ENCODE results near the gene MAS1.

- TF ChIP-seq CTCF (IDR thresholded peaks at IDR 0.05; ENCODE audit: low read depth, low read length, missing input control) (no peak), EGR1 (IDR thresholded peaks at IDR 0.05; ENCODE audit: low read depth in 2 of 2) (no peak), JUND (IDR thresholded peaks at IDR 0.05) (no peak), SP1 (IDR thresholded peaks at IDR 0.05) (no peak), MAX (IDR thresholded peaks at IDR 0.05) (no peak), FOXA1 (IDR thresholded peaks at IDR 0.05) (no peak), NR2F2 (IDR thresholded peaks at IDR 0.05) (no peak), FOXA2 (IDR thresholded peaks at IDR 0.05) (no peak)
- TF ChIP-seq, protein P1, sequence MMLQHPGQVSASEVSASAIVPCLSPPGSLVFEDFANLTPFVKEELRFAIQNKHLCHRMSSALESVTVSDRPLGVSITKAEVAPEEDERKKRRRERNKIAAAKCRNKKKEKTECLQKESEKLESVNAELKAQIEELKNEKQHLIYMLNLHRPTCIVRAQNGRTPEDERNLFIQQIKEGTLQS (IDR thresholded peaks at IDR 0.05) = no peak
- TF ChIP-seq, protein P2, sequence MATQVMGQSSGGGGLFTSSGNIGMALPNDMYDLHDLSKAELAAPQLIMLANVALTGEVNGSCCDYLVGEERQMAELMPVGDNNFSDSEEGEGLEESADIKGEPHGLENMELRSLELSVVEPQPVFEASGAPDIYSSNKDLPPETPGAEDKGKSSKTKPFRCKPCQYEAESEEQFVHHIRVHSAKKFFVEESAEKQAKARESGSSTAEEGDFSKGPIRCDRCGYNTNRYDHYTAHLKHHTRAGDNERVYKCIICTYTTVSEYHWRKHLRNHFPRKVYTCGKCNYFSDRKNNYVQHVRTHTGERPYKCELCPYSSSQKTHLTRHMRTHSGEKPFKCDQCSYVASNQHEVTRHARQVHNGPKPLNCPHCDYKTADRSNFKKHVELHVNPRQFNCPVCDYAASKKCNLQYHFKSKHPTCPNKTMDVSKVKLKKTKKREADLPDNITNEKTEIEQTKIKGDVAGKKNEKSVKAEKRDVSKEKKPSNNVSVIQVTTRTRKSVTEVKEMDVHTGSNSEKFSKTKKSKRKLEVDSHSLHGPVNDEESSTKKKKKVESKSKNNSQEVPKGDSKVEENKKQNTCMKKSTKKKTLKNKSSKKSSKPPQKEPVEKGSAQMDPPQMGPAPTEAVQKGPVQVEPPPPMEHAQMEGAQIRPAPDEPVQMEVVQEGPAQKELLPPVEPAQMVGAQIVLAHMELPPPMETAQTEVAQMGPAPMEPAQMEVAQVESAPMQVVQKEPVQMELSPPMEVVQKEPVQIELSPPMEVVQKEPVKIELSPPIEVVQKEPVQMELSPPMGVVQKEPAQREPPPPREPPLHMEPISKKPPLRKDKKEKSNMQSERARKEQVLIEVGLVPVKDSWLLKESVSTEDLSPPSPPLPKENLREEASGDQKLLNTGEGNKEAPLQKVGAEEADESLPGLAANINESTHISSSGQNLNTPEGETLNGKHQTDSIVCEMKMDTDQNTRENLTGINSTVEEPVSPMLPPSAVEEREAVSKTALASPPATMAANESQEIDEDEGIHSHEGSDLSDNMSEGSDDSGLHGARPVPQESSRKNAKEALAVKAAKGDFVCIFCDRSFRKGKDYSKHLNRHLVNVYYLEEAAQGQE (IDR thresholded peaks at IDR 0.05) = no peak
- TF ChIP-seq, protein P3, sequence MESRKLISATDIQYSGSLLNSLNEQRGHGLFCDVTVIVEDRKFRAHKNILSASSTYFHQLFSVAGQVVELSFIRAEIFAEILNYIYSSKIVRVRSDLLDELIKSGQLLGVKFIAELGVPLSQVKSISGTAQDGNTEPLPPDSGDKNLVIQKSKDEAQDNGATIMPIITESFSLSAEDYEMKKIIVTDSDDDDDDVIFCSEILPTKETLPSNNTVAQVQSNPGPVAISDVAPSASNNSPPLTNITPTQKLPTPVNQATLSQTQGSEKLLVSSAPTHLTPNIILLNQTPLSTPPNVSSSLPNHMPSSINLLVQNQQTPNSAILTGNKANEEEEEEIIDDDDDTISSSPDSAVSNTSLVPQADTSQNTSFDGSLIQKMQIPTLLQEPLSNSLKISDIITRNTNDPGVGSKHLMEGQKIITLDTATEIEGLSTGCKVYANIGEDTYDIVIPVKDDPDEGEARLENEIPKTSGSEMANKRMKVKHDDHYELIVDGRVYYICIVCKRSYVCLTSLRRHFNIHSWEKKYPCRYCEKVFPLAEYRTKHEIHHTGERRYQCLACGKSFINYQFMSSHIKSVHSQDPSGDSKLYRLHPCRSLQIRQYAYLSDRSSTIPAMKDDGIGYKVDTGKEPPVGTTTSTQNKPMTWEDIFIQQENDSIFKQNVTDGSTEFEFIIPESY (IDR thresholded peaks at IDR 0.05) = no peak
Measured at GRCh38 chr6:159935633-159936032, 44.8 kb downstream of the MAS1 start.

Data from liver (tissue), 3 donors.